GM10266 (cell line): Measurements from ENCODE around the gene NSG1.
"Not testable (repeated sequence)": the region's sequence is repeated elsewhere in the genome, so short reads cannot be mapped to it uniquely, and the experiment has no call there.

Experiments
- DNase-seq: peaks from one replicate; pipeline ENCODE4 v3.0.0; 2012; ENCODE audit errors: extremely low spot score
- CTCF ChIP-seq: IDR thresholded peaks from 2 replicates; pipeline ENCODE4 v1.5.1; 2012; ENCODE audit warnings: mild to moderate bottlenecking, low read depth; ENCODE audit not compliant: control insufficient read depth, insufficient read depth; ENCODE audit errors: missing control alignments

NSG1 gene

DNA sequence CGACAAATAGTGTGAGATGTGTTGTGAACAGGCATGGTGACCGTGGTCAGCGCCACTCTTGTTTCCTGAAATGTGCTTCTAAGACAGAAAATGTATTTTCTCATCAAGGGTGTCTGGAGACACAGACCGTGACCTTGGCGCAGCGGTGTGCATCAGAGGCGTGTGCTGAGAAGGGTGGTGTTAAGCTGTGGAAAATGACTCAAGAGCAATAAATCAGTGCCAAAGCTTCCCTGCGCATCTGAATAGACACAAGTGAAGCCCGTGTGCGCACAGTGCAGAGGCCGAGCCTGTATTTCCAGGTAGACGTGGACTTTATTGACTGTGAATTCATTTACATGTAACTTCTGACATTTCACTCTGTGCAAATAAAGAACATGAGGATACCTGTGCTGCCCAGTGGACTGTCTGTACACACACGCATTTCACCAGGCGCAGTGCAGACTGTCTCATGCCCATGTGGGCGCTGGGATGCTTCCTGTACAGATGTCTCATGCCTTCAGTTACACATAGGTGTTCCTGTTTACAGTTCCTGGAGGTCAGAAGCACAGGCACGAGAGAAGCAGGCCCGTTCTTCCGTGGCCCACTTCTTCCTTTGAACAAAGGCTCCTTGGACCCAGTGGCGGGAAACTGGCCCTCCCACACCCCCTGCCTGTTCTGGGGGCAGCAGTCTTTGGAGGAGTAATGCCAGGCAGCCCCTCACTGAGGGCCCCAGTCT is 31.9 kb downstream of the NSG1 start:
- TF ChIP-seq CTCF = no peak
- no peak for DNase-seq

GRCh38 chr4:4419896-4420295 is 33.0 kb downstream of the NSG1 start:
- no peak for DNase-seq
- TF ChIP-seq CTCF = no peak

DNA sequence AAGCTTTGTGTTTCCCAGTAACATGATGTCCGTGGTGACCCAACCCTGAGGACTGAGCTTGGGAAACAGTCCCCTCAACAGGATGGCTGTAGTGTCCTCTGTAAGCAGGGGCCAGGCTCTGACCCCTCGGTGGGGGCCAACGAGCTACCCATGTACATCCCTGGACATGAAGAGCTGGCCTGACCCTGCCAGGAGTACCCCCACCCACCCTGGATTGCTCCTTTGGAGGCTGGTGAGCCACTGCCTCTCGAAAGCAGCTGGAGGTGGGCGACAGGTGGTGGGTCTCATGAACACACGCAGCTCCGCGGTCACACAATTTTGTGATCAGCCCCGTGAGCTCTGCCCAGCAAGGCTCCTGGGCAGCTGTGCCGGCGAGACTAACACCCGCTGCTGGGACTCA is 33.5 kb downstream of the NSG1 start:
- DNase-seq = no peak
- TF ChIP-seq CTCF = no peak

DNA sequence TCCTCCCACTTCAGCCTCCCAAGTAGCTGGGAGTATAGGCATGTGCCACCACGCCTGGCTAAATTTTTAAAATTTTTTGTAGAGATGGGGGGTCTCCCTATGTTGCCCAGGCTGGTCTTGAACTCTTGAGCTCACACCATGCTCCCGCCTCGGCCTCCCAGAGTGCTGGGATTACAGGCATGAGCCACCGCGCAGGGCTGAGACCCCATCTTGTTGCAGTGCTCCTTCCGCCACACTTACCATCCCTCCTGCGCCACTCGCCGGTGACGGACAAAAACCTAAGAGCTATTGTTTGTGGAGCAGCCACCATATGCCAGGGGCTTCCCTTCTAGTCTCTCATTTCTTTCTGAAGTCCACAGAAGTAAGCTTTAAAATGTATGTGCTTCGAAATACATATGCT is 34.5 kb downstream of the NSG1 start:
- no peak for DNase-seq
- TF ChIP-seq CTCF = no peak

DNA sequence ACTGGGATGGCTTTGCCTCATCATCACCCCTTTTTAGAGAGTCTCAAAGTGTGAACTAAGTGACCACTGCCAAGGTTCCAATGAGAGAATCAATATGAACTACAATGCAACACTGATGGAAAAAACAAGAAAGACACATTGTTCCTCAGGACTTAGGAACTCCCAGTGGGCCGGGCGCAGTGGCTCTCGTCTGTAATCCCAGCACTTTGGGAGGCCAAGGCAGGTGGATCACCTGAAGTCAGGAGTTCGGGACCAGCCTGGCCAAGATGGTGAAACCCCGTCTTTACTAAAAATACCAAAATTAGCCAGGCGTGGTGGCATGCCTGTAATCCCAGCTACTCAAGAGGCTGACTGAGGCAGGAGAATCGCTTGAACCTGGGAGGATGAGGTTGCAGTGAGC is 35.2 kb downstream of the NSG1 start:
- DNase-seq = not testable (repeated sequence)

DNA sequence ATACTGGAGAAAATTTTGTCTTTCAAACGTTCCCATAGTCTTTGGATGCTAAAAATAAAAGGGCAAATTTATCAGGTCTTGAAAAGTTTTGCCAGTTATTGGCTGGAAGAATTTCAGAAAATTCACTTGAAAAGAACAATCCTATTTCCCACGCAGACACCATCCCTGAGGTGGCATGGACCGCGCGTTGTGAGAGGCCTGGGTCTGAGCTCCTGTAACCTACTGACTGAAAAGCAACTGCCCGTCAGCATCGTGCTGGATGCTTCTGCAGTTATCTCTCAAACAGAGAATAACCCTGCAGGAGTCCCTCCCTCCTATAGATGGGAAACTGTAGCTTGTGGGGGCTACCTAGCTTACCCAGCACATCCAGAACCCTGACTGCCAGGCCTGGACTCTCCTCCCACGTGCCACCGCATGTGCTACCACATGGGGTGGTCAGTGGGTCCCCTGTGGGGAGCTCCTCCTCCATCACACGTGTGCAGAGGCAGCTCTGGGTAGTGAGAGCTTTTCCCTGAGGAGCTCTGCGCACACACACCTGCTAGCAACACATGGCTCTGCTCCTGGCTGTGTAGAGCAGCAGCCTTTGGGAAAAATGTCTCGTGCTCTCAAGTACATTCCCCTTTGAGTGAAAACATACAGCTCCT is 36.1 kb downstream of the NSG1 start:
- no peak for DNase-seq
- no peak for TF ChIP-seq CTCF

DNA sequence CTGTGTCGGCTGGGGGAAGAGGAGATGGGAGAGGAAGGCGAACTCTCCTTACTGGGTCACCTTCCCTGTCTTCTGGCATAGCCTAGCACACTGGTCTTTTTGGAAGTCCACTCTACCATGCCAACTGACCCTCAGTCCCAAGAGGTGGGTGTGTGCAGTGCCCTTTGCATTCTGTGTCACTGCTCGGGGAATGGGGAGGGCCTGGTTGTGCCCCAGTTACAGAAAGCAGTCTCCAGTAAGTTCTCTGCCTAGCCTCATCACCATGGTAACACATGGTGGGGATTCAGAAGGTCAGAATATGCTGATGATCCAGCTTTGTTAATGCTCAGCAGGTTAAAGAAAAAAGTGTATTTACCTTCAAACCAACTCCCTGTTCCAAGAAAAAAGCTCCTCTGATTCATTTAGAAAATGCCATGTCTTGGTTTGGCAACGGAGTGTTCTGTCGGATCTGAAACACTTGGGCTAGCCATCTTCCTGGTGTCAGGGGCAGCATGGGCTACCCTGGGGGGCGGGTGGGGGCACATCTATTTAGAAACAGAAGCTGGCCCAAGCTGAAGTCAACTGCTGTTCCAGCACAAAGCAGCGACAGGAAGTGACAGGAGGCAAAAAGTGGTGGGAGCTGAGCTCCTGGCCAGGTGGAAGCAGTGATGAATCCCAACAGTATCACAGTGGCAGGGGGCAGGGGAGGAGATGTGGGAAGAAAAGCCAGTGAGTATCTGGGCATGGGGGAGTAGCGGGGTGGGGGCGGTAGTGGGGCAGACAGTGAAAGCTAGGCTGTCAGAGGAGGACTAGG is 37.0 kb downstream of the NSG1 start:
- no peak for DNase-seq
- no peak for TF ChIP-seq CTCF
